WI38 (cell line): ENCODE measurements around the gene HDAC8.

Experiments
- H3K4me3 ChIP-seq: 2 replicates; pipeline ENCODE4 v1.5.1; 2011; ENCODE audit warnings: low read depth, mild to moderate bottlenecking, control low read depth, low read length
- TF ChIP-seq, protein P1 (sequence below): IDR thresholded peaks from 2 replicates; pipeline ENCODE4 v1.5.1; 2012; ENCODE audit warnings: low read depth, mild to moderate bottlenecking, control low read depth, low read length

HDAC8 gene

DNA sequence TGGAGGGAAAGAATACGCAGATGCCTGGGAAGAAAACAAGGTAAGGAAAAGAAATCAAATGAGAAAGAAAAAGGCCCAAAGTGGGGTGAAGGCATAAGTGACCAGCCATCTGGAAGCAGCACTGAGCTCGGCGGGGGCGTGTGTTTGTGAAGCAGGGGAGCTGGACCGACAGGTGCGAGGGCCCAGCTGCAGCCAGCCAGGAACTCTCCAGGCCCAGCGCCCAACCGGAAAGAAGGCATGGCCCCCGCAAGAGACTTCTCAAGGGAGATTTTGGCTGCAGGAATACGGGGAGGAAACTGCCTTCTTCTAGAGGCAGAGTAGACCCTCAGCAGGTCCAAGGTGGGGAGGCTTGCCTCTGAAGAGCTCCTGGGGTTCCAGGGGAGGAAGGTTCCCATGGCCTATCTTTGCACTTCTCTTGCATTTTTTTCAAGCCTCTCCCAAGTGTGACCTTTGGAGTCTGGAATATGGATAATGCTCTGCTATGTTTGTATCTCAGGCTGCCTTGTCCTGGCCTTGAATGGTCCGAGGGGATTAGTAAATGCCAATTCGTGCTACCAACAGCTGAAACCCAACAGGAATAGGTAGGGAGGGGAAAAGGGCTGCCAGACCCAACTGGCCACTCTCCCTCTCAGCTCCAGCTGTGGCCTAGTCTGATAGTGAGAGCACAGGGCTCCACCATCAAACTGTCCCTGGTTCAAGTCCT lies 256.1 kb downstream of the HDAC8 start:
- TF ChIP-seq, protein P1, sequence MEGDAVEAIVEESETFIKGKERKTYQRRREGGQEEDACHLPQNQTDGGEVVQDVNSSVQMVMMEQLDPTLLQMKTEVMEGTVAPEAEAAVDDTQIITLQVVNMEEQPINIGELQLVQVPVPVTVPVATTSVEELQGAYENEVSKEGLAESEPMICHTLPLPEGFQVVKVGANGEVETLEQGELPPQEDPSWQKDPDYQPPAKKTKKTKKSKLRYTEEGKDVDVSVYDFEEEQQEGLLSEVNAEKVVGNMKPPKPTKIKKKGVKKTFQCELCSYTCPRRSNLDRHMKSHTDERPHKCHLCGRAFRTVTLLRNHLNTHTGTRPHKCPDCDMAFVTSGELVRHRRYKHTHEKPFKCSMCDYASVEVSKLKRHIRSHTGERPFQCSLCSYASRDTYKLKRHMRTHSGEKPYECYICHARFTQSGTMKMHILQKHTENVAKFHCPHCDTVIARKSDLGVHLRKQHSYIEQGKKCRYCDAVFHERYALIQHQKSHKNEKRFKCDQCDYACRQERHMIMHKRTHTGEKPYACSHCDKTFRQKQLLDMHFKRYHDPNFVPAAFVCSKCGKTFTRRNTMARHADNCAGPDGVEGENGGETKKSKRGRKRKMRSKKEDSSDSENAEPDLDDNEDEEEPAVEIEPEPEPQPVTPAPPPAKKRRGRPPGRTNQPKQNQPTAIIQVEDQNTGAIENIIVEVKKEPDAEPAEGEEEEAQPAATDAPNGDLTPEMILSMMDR: no peak
- H3K4me3 ChIP-seq: no peak overlapping the region

DNA sequence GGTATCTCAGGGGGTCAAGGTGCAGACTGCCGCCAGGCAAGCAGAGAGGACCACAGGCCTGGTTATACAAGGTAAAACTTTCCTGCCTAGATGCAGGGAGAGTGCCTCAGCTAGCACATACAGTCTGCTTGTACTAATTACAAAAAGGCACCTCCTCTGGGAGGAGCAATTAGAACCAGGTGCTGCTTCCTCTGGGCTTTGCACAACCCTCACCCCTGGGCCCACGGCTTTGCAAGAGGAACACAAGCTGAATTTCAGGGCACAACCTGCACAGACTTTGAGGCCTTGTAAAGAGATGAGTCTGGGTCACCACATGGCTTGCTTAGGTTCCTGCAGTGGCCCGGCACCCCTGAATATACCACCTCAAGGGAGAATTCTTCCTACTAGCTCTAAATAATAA lies 257.8 kb downstream of the HDAC8 start:
- TF ChIP-seq, protein P1: no peak
- H3K4me3 ChIP-seq: no peak overlapping the region

DNA sequence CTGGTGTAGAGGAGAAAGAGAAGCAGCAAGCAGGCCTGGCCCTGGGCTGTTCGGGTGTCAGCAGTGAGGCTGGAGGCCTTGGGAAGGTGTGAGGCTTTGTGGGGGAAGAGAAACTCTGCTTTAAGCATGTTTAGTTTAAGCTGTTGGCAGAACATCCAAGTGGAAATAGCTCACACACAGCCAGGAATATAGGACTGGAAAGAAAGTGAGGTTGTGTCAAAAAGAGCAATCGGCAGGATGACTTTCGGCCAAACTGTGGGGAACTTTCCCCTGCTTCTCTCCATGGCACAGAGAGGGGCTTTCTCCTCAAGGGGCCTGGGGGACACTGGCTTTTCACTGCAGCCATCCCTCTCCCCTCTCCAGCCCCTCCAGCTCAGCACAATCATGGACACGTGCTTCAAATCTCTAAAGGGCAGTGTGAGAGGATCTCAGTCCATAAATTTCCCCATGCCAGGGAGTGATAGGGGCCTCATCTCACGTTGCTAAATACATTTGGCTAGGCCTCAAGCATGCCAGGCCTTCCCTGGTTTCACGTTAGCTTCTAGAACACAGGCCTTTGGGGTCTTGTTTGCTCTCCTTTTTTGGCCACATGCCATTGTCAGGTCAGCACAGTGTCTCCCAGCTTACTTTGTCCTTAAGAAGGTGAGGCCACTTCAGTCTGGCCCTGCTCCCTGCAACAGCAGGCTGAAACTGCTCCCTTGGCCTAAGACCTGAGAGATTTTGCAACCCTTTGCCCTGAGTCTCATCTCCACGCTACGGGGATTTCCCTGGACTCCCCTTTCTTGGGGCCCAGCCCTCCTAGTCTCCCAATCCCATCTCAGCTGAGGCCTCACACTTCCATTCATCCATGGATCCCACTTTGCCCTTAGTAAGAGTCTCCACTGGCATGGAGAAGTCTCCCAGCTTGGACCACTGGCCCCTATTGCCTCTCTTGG lies 258.7 kb downstream of the HDAC8 start:
- TF ChIP-seq, protein P1: no peak
- no peak overlapping the region for H3K4me3 ChIP-seq

DNA sequence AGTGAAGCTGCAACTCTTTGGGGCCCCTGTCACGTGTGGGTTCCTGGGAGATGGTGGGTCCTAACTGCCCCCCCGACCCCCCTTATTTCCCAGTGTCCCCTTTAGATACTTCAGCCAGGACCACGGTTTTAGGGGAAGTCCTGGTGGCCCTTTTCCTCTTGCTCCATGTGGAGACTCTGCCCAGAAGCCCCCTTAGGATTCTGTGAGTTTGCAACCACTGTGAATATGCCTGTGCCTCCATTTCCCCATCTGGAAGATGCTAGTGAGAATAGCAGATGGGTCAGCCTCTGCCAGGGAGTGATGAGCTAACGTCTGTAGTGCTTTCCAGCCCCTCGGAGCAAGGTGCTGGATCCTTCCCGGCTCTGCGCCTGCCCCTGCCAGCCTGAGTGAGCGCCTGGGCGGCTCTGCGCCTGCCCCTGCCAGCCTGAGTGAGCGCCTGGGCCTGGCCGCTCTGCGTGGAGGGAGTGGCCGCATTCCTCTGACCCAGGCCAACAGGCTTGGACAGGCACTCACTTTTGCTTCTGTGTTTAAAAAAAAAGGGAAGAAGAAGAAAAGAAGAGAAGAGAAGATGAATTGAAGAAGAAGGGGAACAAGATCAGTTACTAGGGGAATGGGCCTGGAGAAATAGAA lies 260.2 kb downstream of the HDAC8 start:
- H3K4me3 ChIP-seq: no peak overlapping the region
- TF ChIP-seq, protein P1: no peak

DNA sequence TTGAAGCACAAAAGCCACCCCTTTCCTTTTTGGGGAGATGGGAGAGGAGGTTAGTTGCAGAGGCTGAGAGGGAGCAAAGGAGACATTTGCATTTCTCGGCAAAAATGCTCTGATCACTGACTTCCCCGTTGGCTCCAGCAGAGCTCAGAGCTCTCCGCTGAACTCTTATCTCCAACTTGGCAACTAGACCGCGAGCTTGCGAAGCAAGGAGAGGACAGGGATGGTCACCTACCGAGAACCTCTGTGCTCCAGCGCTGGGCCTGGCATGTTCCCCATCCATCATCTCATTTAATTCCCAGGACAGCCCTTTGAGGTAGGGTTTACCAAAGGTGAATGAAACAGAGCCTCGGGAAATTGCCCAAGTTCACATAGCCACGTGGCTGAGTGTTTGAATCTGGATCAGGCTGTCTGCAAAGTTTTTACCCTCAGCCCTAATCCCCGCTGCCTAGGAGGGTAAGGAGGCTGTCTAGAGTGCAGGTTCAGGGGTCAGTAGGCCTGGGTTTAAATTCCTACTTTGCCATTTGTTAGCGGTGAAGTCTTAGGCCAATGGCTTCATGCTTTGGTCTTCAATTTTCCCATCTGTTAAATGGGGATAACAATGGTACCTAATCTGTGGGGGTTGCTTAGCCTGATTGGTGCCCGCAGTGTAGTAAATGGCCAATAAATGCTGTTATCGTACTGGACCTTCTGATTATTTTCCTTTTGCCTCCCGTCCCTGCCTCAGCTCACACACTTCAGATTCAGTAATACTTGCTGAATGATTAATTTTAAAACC lies 263.2 kb downstream of the HDAC8 start:
- no peak overlapping the region for H3K4me3 ChIP-seq
- TF ChIP-seq, protein P1: no peak

DNA sequence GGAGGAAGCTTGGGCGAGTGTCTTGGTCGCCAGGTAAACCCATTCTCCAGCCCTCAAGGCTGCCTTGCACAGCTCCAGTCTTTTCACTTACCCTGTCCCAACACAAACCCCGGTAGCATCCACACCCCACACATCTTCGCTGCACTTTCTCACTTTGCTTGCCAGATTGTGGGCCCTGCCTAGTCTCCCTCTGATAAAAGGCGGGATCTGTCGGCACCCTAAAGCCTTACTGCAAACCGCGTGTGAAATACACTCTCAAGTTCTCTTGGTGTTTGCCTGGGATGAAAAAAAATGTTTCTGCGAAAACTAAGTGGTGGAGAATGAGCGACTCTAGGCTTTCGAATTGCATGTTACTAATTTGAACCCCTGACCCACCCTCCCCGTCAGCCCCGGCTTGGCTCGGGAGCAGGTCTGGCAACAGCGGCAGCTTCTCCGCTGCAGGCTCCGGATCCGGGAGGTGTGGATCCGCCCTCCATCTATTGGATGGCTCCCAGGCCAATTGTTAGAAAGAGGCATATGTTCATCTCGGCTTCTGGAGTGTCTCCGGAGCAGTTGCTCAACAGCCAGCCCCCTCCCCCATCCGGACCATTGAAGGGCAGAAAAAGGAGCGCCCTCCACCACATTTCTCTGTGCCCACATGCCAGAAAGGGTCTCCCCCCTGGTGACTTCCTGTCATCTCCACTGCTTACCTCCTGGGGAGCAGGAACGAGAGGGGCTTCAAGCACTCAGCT lies 263.9 kb downstream of the HDAC8 start:
- H3K4me3 ChIP-seq: no peak overlapping the region
- TF ChIP-seq, protein P1: no peak
